Activated CD8-positive, alpha-beta T cell treated with anti-CD3 and anti-CD28 coated beads for 36 hours (primary cell): ENCODE results near the gene CCDC200. TPM values are rescaled to one million over a fixed set of nuclear protein-coding genes. Genes with fewer than 3 reads are reported as not detected.
"Not testable (repeated sequence)": the region's sequence is repeated elsewhere in the genome, so short reads cannot be mapped to it uniquely, and the experiment has no call there.

Experiments used
- ATAC-seq: fragments of 200-7000 bp; cut with Tn5 transposase; one replicate; pipeline ENCODE4 v1.10.0; 2021; ENCODE audit warnings: mild to moderate bottlenecking, moderate library complexity
- CTCF ChIA-PET: fragments of 350-600 bp; sonication (Branson Sonifier 250); formaldehyde crosslinking; loops from one replicate; lab custom pipeline; 2021; ENCODE audit warnings: antibody characterized with exemption; lab: Charles Lee
- POLR2A ChIA-PET: fragments of 350-600 bp; sonication (Branson Sonifier 250); formaldehyde crosslinking; loops from one replicate; lab custom pipeline; 2021; ENCODE audit warnings: antibody characterized with exemption; lab: Charles Lee
- DNase-seq: peaks from one replicate; pipeline ENCODE4 v3.0.0-alpha.2; 2020
- H3K27ac Mint-ChIP-seq: one replicate; pipeline ENCODE4 v1.8.0; 2021; ENCODE audit warnings: mild to moderate bottlenecking, mixed read lengths
- H3K27me3 Mint-ChIP-seq: one replicate; pipeline ENCODE4 v1.8.0; 2021; ENCODE audit warnings: mixed read lengths
- H3K36me3 Mint-ChIP-seq: one replicate; pipeline ENCODE4 v1.8.0; 2021; ENCODE audit warnings: low read depth, mixed read lengths
- H3K4me1 Mint-ChIP-seq: one replicate; pipeline ENCODE4 v1.8.0; 2021; ENCODE audit warnings: low read depth, mixed read lengths
- H3K4me3 Mint-ChIP-seq: one replicate; pipeline ENCODE4 v1.8.0; 2021; ENCODE audit warnings: mild to moderate bottlenecking, moderate library complexity, mixed read lengths
- H3K9me3 Mint-ChIP-seq: one replicate; pipeline ENCODE4 v1.8.0; 2021; ENCODE audit warnings: mixed read lengths
- intact Hi-C: fragments of 100-400 bp; cut with micrococcal nuclease; formaldehyde crosslinking; loops from one replicate; pipeline ENCODE4 v1.10.0; 2022
- total RNA-seq, 2 experiments: library from RNA; stranded (reverse); gene quantifications; one replicate each; pipeline ENCODE4 v1.2.3, GENCODE V29; 2021
- TF ChIP-seq, protein P1 (sequence below): fragments of 200-600 bp; IDR thresholded peaks from one replicate; pipeline ENCODE4 v1.8.0; 2022; ENCODE audit warnings: antibody characterized with exemption, mild to moderate bottlenecking

CCDC200 gene
- total RNA-seq, 2 experiments from 2014 or later = not detected

DNA sequence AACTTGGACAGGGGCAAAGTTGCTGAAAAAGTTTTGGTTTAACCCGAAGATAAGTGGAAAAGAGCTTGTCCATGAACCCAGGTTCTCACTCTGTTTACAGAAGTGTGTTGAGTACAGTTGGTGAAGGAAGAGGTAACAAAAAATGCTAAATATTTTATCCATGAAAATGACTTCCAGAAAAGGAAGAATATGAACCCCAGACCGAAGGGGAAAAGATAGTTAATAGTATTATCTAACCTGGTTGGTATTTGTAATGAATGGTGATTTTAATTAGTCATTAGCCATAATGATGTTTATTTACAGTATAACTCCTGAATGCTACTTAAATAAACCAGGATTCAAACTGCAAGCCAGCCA, 17.3 kb downstream of the CCDC200 start:
- intact Hi-C loops = loop anchor here (5.0 to 10.0 kb wide), 2 partner anchors 39 to 196 kb away; partner anchors contain the start of gene NBR1
- POLR2A ChIA-PET = interaction anchor here (0.6 to 5.9 kb wide), 10 partner anchors 9 to 187 kb away, joined by 3 to 86 read pairs (median 4); partner anchors contain the start of genes BRCA1 and NBR1
- TF ChIP-seq, protein P1, sequence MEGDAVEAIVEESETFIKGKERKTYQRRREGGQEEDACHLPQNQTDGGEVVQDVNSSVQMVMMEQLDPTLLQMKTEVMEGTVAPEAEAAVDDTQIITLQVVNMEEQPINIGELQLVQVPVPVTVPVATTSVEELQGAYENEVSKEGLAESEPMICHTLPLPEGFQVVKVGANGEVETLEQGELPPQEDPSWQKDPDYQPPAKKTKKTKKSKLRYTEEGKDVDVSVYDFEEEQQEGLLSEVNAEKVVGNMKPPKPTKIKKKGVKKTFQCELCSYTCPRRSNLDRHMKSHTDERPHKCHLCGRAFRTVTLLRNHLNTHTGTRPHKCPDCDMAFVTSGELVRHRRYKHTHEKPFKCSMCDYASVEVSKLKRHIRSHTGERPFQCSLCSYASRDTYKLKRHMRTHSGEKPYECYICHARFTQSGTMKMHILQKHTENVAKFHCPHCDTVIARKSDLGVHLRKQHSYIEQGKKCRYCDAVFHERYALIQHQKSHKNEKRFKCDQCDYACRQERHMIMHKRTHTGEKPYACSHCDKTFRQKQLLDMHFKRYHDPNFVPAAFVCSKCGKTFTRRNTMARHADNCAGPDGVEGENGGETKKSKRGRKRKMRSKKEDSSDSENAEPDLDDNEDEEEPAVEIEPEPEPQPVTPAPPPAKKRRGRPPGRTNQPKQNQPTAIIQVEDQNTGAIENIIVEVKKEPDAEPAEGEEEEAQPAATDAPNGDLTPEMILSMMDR = no peak

DNA sequence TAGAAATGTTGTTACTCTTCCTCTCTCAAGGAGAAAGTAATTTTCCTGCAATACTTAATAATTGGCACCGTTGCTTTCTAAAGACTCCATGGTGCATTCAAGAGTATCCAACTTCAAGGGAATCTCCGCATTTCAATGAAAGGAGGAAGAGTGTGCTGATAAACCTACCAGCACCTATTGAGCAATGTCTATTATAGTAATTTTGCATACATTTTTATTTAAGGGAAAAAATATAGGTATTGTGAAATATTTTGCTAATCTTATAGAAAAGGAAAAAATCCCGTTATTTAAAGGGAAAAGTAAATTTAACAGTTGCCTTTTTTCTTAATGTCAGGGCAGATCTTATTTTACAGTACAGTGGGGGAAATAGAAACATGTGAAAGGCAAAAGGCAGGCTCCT, 17.8 kb downstream of the CCDC200 start:
- TF ChIP-seq, protein P1 = no peak
- peak overlapping the region; percentile 90 for H3K27ac Mint-ChIP-seq
- no peaks in the 10 kb centered on the region for H3K27me3 Mint-ChIP-seq
- POLR2A ChIA-PET = interaction anchor here (0.6 to 5.9 kb wide), 4 partner anchors 39 to 186 kb away, joined by 3 to 86 read pairs (median 12); partner anchors contain the start of genes BRCA1 and NBR1
- intact Hi-C loops = loop anchor here (5.0 to 10.0 kb wide), 2 partner anchors 38 to 196 kb away; partner anchors contain the start of gene NBR1
- H3K36me3 Mint-ChIP-seq = peaks cover 21% of the 10 kb centered on the region
- no peak for DNase-seq
- CTCF ChIA-PET = interaction anchor here (1.4 kb wide), 1 partner anchor 39 kb away, joined by 3 read pairs; no protein-coding TSS in a partner anchor
- H3K4me1 Mint-ChIP-seq = peaks cover 23% of the 10 kb centered on the region
- no peaks in the 10 kb centered on the region for H3K9me3 Mint-ChIP-seq
- H3K4me3 Mint-ChIP-seq = peak overlapping the region; percentile 98
- ATAC-seq = no peak

More for the DNA sequence above, 17.3 kb downstream of the CCDC200 start:
- DNase-seq (no peak), ATAC-seq (no peak)
- no peaks in the 10 kb centered on the region for H3K27me3 Mint-ChIP-seq
- H3K9me3 Mint-ChIP-seq = no peaks in the 10 kb centered on the region
- peaks cover 27% of the 10 kb centered on the region for H3K4me1 Mint-ChIP-seq
- CTCF ChIA-PET = interaction anchor here (1.2 to 1.4 kb wide), 2 partner anchors 11 to 39 kb away, joined by 3 to 8 read pairs; no protein-coding TSS in a partner anchor
- peaks cover 25% of the 10 kb centered on the region for H3K36me3 Mint-ChIP-seq
- H3K4me3 Mint-ChIP-seq = peak overlapping the region; percentile 98
- peak overlapping the region; percentile 90 for H3K27ac Mint-ChIP-seq

DNA sequence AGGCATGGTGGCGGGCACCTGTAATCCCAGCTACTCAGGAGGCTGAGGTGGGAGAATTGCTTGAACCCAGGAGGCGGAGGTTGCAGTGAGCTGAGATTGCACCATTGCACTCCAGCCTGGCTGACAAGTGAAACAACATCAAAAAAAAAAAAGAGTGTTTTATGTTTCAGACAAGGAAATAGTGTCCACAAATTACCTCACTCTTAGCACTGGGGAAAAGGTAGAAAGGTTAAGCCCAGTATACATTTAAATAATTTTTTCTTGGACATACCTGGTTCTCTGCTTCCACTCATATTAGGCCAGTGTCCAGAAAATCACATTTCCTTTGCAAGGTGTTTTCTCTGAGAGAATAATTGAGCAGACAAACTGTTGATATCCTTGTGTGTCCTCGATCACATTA, 25.4 kb downstream of the CCDC200 start:
- DNase-seq, H3K9me3 Mint-ChIP-seq, H3K27ac Mint-ChIP-seq, ATAC-seq, intact Hi-C loops, H3K4me3 Mint-ChIP-seq, H3K27me3 Mint-ChIP-seq, H3K4me1 Mint-ChIP-seq: not testable (repeated sequence)
- ChIA-PET CTCF (interaction anchor here (1.4 kb wide), 1 partner anchor 13 kb away, joined by 3 read pairs; no protein-coding TSS in a partner anchor), POLR2A (interaction anchor here (0.9 to 1.2 kb wide), 2 partner anchors 8 to 33 kb away, joined by 3 to 4 read pairs; partner anchors contain the start of gene TMEM106A)
- H3K36me3 Mint-ChIP-seq = peaks cover 36% of the 10 kb centered on the region

- Mint-ChIP-seq H3K27ac (peak overlapping the region; percentile 76), H3K9me3 (no peaks in the 10 kb centered on the region), H3K36me3 (peaks cover 43% of the 10 kb centered on the region), H3K4me3 (no peak overlapping the region), H3K4me1 (peaks cover 9% of the 10 kb centered on the region), H3K27me3 (no peaks in the 10 kb centered on the region)
- TF ChIP-seq, protein P1 = no peak
- intact Hi-C loops = no loop called here
- peak; percentile 77 for ATAC-seq
- ChIA-PET POLR2A (interaction anchor here (0.6 to 2.3 kb wide), 6 partner anchors 11 to 236 kb away, joined by 3 to 16 read pairs (median 3); no protein-coding TSS in a partner anchor), CTCF (interaction anchor here (0.6 to 1.5 kb wide), 8 partner anchors 11 to 99 kb away, joined by 3 to 8 read pairs (median 4); partner anchors contain the start of genes NBR1 and TMEM106A)
- peak; percentile 48 for DNase-seq
Observed at GRCh38 chr17:43200127-43200526, 28.3 kb downstream of the CCDC200 start.

- peak overlapping the region; percentile 76 for H3K27ac Mint-ChIP-seq
- H3K9me3 Mint-ChIP-seq = no peaks in the 10 kb centered on the region
- ATAC-seq (peak; percentile 68), DNase-seq (no peak)
- ChIA-PET CTCF (interaction anchor here (0.6 to 1.5 kb wide), 9 partner anchors 12 to 494 kb away, joined by 3 to 8 read pairs (median 4); partner anchors contain the start of genes NBR1 and TMEM106A), POLR2A (interaction anchor here (0.6 to 2.3 kb wide), 6 partner anchors 10 to 236 kb away, joined by 3 to 16 read pairs (median 3); no protein-coding TSS in a partner anchor)
- TF ChIP-seq, protein P1 = no peak
- intact Hi-C loops = no loop called here
- H3K4me3 Mint-ChIP-seq = no peak overlapping the region
- no peaks in the 10 kb centered on the region for H3K27me3 Mint-ChIP-seq
- peaks cover 9% of the 10 kb centered on the region for H3K4me1 Mint-ChIP-seq
- peaks cover 45% of the 10 kb centered on the region for H3K36me3 Mint-ChIP-seq
Observed at GRCh38 chr17:43199633-43200032, 28.8 kb downstream of the CCDC200 start.
